Measurements from ENCODE around the gene NACC2.

GRCh38 chr9:136022731-136023409, 72.2 kb downstream of the NACC2 start:
- no peak for TF ChIP-seq CTCF (IDR thresholded peaks at IDR 0.05)
- no peak for TF ChIP-seq POLR2A (IDR thresholded peaks at IDR 0.05)
- no peak for TF ChIP-seq POLR2AphosphoS5 (IDR thresholded peaks at IDR 0.05)

Data from prostate gland (tissue), 2 donors.